IMR-90 (cell line): ENCODE measurements around the gene LMX1A. TPM values are rescaled to one million over a fixed set of nuclear protein-coding genes. Genes with fewer than 3 reads are reported as not detected.

Experiments used
- ATAC-seq: fragments of 200-7000 bp; cut with Tn5 transposase; 2 replicates; pipeline ENCODE4 v1.9.1; 2020; ENCODE audit warnings: low read depth, mild to moderate bottlenecking, moderate library complexity
- BruUV-seq: library from RNA; stranded (reverse); fragments of 400-500 nt; replicated peaks from 2 replicates; lab custom pipeline; 2021; lab: Mats Ljungman, UMichigan
- CTCF ChIA-PET: fragments of 300-600 bp; formaldehyde crosslinking; extraction: SDS; loops from one replicate; lab custom pipeline; 2021; ENCODE audit warnings: antibody characterized with exemption; lab: Yijun Ruan, JAX
- POLR2A ChIA-PET: fragments of 300-600 bp; sonication (Branson Sonifier 250); formaldehyde crosslinking; loops from one replicate; lab custom pipeline; 2022; ENCODE audit warnings: antibody characterized with exemption; ENCODE audit not compliant: unreplicated experiment; lab: Charles Lee
- DNase-seq: peaks from one replicate; pipeline ENCODE4 v3.0.0; 2013
- H2AFZ ChIP-seq: replicated peaks from 2 replicates; pipeline ENCODE3; 2013; ENCODE audit warnings: low read length, mild to moderate bottlenecking; ENCODE audit not compliant: poor library complexity
- H2AK5ac ChIP-seq: 2 replicates; pipeline ENCODE4 v1.6.1; 2013; ENCODE audit warnings: low read depth, low read length, inconsistent platforms
- H2AK9ac ChIP-seq: replicated peaks from 2 replicates; pipeline ENCODE3; 2013; ENCODE audit warnings: mild to moderate bottlenecking, low read depth, low read length, moderate library complexity; ENCODE audit not compliant: poor library complexity
- H2BK120ac ChIP-seq: 2 replicates; pipeline ENCODE4 v1.6.1; 2013; ENCODE audit warnings: low read depth, low read length, inconsistent platforms
- H2BK15ac ChIP-seq: 3 replicates; pipeline ENCODE4 v1.6.1; 2013; ENCODE audit warnings: low read depth, low read length, inconsistent platforms
- H2BK20ac ChIP-seq: 2 replicates; pipeline ENCODE4 v1.6.1; 2013; ENCODE audit warnings: low read depth, mild to moderate bottlenecking, inconsistent platforms, low read length, moderate library complexity
- H2BK5ac ChIP-seq: 2 replicates; pipeline ENCODE4 v1.6.1; 2013; ENCODE audit warnings: mild to moderate bottlenecking, low read depth, low read length, inconsistent platforms; ENCODE audit not compliant: poor library complexity, severe bottlenecking
- H3K14ac ChIP-seq: replicated peaks from 2 replicates; pipeline ENCODE4 v1.6.1; 2013; ENCODE audit warnings: low read depth, low read length, inconsistent platforms
- H3K18ac ChIP-seq: 2 replicates; pipeline ENCODE4 v1.6.1; 2013; ENCODE audit warnings: low read depth, low read length, control low read depth
- H3K23ac ChIP-seq: 2 replicates; pipeline ENCODE4 v1.6.1; 2013; ENCODE audit warnings: low read depth, low read length, inconsistent platforms
- H3K27ac ChIP-seq: 2 replicates; pipeline ENCODE4 v1.5.1; 2013; ENCODE audit warnings: mild to moderate bottlenecking, control low read depth, low read length; ENCODE audit not compliant: insufficient read depth
- H3K27me3 ChIP-seq: 2 replicates; pipeline ENCODE4 v1.6.1; 2013; ENCODE audit warnings: low read length; ENCODE audit not compliant: control insufficient read depth, insufficient read depth
- H3K36me3 ChIP-seq: 2 replicates; pipeline ENCODE4 v1.6.1; 2013; ENCODE audit warnings: low read length, mixed read lengths; ENCODE audit not compliant: control insufficient read depth, insufficient read depth
- H3K4ac ChIP-seq: 2 replicates; pipeline ENCODE4 v1.6.1; 2013; ENCODE audit warnings: low read depth, low read length, inconsistent platforms
- H3K4me1 ChIP-seq: 2 replicates; pipeline ENCODE4 v1.6.1; 2013; ENCODE audit warnings: low read length, mixed read lengths; ENCODE audit not compliant: control insufficient read depth, insufficient read depth
- H3K4me2 ChIP-seq: 2 replicates; pipeline ENCODE4 v1.6.1; 2013; ENCODE audit warnings: low read depth, mild to moderate bottlenecking, control low read depth, low read length, moderate library complexity
- H3K4me3 ChIP-seq: 2 replicates; pipeline ENCODE4 v1.5.1; 2013; ENCODE audit warnings: low read depth, mild to moderate bottlenecking, control low read depth, low read length, moderate library complexity; ENCODE audit not compliant: insufficient read depth
- H3K56ac ChIP-seq: 2 replicates; pipeline ENCODE4 v1.6.1; 2013; ENCODE audit warnings: low read length, inconsistent platforms; ENCODE audit not compliant: insufficient read depth; ENCODE audit errors: extremely low read depth
- H3K79me1 ChIP-seq, 2 experiments: 2 replicates each; pipeline ENCODE4 v1.6.1; 2013; ENCODE audit warnings: low read length in 2 of 2, inconsistent platforms in 1 of 2, low read depth in 1 of 2
- H3K9ac ChIP-seq: 2 replicates; pipeline ENCODE4 v1.6.1; 2013; ENCODE audit warnings: low read depth, low read length, control low read depth
- H3K9me1 ChIP-seq: 2 replicates; pipeline ENCODE4 v1.6.1; 2013; ENCODE audit warnings: low read length, inconsistent platforms; ENCODE audit not compliant: insufficient read depth
- H3K9me3 ChIP-seq: 2 replicates; pipeline ENCODE4 v1.6.1; 2013; ENCODE audit warnings: low read length; ENCODE audit not compliant: control insufficient read depth, insufficient read depth
- H4K20me1 ChIP-seq: 2 replicates; pipeline ENCODE4 v1.6.1; 2013; ENCODE audit warnings: low read length, inconsistent platforms; ENCODE audit not compliant: insufficient read depth
- H4K5ac ChIP-seq: 2 replicates; pipeline ENCODE4 v1.6.1; 2013; ENCODE audit warnings: mild to moderate bottlenecking, low read depth, low read length, control low read depth
- H4K8ac ChIP-seq, 2 experiments: 2 replicates each; pipeline ENCODE4 v1.6.1; 2013; ENCODE audit warnings: low read depth in 2 of 2, low read length in 2 of 2, control low read depth in 1 of 2, inconsistent platforms in 1 of 2
- H4K91ac ChIP-seq: 2 replicates; pipeline ENCODE4 v1.6.1; 2013; ENCODE audit warnings: low read depth, low read length, inconsistent platforms; ENCODE audit not compliant: insufficient read depth
- BHLHE40 ChIP-seq: fragments of 150-350 bp; IDR thresholded peaks from 2 replicates; pipeline ENCODE4 v1.6.1; 2016; ENCODE audit warnings: mild to moderate bottlenecking, low read depth, low read length
- CEBPB ChIP-seq: IDR thresholded peaks from 2 replicates; pipeline ENCODE4 v1.6.1; 2012; ENCODE audit warnings: low read depth, low read length, improper control_type of control experiment
- CHD1 ChIP-seq: IDR thresholded peaks from 2 replicates; pipeline ENCODE4 v1.6.1; 2012; ENCODE audit warnings: low read depth, low read length, improper control_type of control experiment
- FOS ChIP-seq: fragments of 150-350 bp; IDR thresholded peaks from 2 replicates; pipeline ENCODE4 v1.6.1; 2016; ENCODE audit warnings: low read depth, low read length
- MAFK ChIP-seq: IDR thresholded peaks from 2 replicates; pipeline ENCODE4 v1.6.1; 2012; ENCODE audit warnings: low read depth, low read length, improper control_type of control experiment
- MAZ ChIP-seq: IDR thresholded peaks from 2 replicates; pipeline ENCODE4 v1.6.1; 2012; ENCODE audit warnings: low read depth, mild to moderate bottlenecking, low read length, improper control_type of control experiment, moderate library complexity, borderline replicate concordance
- MXI1 ChIP-seq: IDR thresholded peaks from 2 replicates; pipeline ENCODE4 v1.6.1; 2012; ENCODE audit warnings: low read depth, mild to moderate bottlenecking, low read length, moderate library complexity, borderline replicate concordance
- NFE2L2 ChIP-seq: fragments of 150-350 bp; IDR thresholded peaks from 2 replicates; pipeline ENCODE4 v1.6.1; 2016; ENCODE audit warnings: low read depth, mild to moderate bottlenecking, low read length
- POLR2A ChIP-seq: IDR thresholded peaks from 2 replicates; pipeline ENCODE4 v1.6.1; 2012; ENCODE audit warnings: mild to moderate bottlenecking, low read depth, low read length
- RAD21 ChIP-seq: IDR thresholded peaks from 2 replicates; pipeline ENCODE4 v1.6.1; 2012; ENCODE audit warnings: low read length, improper control_type of control experiment
- RCOR1 ChIP-seq: IDR thresholded peaks from 2 replicates; pipeline ENCODE4 v1.6.1; 2012; ENCODE audit warnings: mild to moderate bottlenecking, low read length, improper control_type of control experiment; ENCODE audit not compliant: insufficient replicate concordance
- RFX5 ChIP-seq: IDR thresholded peaks from 2 replicates; pipeline ENCODE4 v1.8.0; 2012; ENCODE audit warnings: low read depth, mild to moderate bottlenecking, low read length, moderate library complexity
- SMC3 ChIP-seq: fragments of 150-350 bp; IDR thresholded peaks from 2 replicates; pipeline ENCODE4 v1.6.1; 2016; ENCODE audit warnings: low read depth, mild to moderate bottlenecking, antibody characterized with exemption, low read length, moderate library complexity
- USF2 ChIP-seq: fragments of 150-350 bp; IDR thresholded peaks from 2 replicates; pipeline ENCODE4 v1.6.1; 2017; ENCODE audit warnings: mild to moderate bottlenecking, antibody characterized with exemption, low read length, low read depth
- WGBS, 2 experiments: methylation state at CpG; one replicate each; pipeline versions ENCODE4 v1.1.5 to v1.1.7; 2013; ENCODE audit warnings: missing lambda C conversion rate in 2 of 2; ENCODE audit not compliant: insufficient read length in 1 of 2; ENCODE audit errors: extremely low coverage in 2 of 2; 5-methylcytosine and 5-hydroxymethylcytosine counted together
- dilution Hi-C: fragments of 300-500 bp; cut with HindIII; formaldehyde crosslinking; loops from one replicate; pipeline ENCODE4 v1.14.3; 2018; ENCODE audit warnings: low sequenced_read_pairs; ENCODE audit not compliant: unreplicated experiment
- in situ Hi-C: fragments of 300-500 bp; cut with MboI; formaldehyde crosslinking; loops from 3 replicates; pipeline ENCODE4 v1.14.3; 2019; ENCODE audit warnings: low sequenced_read_pairs, inconsistent platforms, mixed read lengths
- intact Hi-C: fragments of 100-400 bp; cut with micrococcal nuclease; formaldehyde crosslinking; loops from 2 replicates; pipeline ENCODE4 v1.10.0; 2022
- polyA plus RNA-seq, 3 experiments: library from polyadenylated mRNA; depleted of rRNA; stranded (reverse); fragments of >200 nt; gene quantifications; 2 replicates each; pipeline ENCODE4 v1.2.3, GENCODE V29; 2012; ENCODE audit warnings: low replicate concordance in 1 of 3
- total RNA-seq: library from RNA; depleted of rRNA; stranded (reverse); fragments of >200 nt; gene quantifications from 2 replicates; pipeline ENCODE4 v1.2.3, GENCODE V29; 2012
- TF ChIP-seq, protein P1 (sequence below): fragments of 150-350 bp; IDR thresholded peaks from 2 replicates; pipeline ENCODE4 v1.6.1; 2016; ENCODE audit warnings: low read depth, mild to moderate bottlenecking, low read length, moderate library complexity, borderline replicate concordance
- TF ChIP-seq, protein P2 (sequence below): conservative IDR thresholded peaks from 2 replicates; pipeline ENCODE4 v1.5.1; 2012; ENCODE audit warnings: mild to moderate bottlenecking, low read depth, low read length, improper control_type of control experiment

Gene LMX1A
- total and polyA plus RNA-seq, 2 of the 4 experiments (the other 2 are of a cell fraction), result not detected

- H3K4me1 ChIP-seq, result no peaks in the 10 kb centered on the region
- no peak overlapping the region for H3K14ac ChIP-seq
- no peak overlapping the region for H2AFZ ChIP-seq
- intact Hi-C loops (no loop called here), in situ Hi-C loops (no loop called here), dilution Hi-C loops (no loop called here)
- no peaks in the 10 kb centered on the region for H4K20me1 ChIP-seq
- no peak overlapping the region for H3K27ac ChIP-seq
- H2BK15ac ChIP-seq, result no peak overlapping the region
- H3K9me1 ChIP-seq, result no peaks in the 10 kb centered on the region
- H3K27me3 ChIP-seq, result no peaks in the 10 kb centered on the region
- H4K91ac ChIP-seq, result no peak overlapping the region
- no peak overlapping the region for H3K4me3 ChIP-seq
- no peak overlapping the region for H3K4me2 ChIP-seq
- ATAC-seq, result no peak
- no peak overlapping the region for H3K23ac ChIP-seq
- H2BK120ac ChIP-seq, result no peak overlapping the region
- no peak overlapping the region for H4K8ac ChIP-seq
- H2BK20ac ChIP-seq, result no peak overlapping the region
- H2AK5ac ChIP-seq, result no peak overlapping the region
- H3K36me3 ChIP-seq, result no peaks in the 10 kb centered on the region
- no peak overlapping the region for H4K5ac ChIP-seq
- no peak overlapping the region for H2BK5ac ChIP-seq
- no peaks in the 10 kb centered on the region for H3K79me1 ChIP-seq
- H3K9ac ChIP-seq, result no peak overlapping the region
- H3K9me3 ChIP-seq, result no peaks in the 10 kb centered on the region
- no peak overlapping the region for H3K18ac ChIP-seq
- BruUV-seq, result no TSS peak
- CTCF ChIA-PET, result no interaction called here
- H3K56ac ChIP-seq, result no peak overlapping the region
- TF ChIP-seq, protein P1, sequence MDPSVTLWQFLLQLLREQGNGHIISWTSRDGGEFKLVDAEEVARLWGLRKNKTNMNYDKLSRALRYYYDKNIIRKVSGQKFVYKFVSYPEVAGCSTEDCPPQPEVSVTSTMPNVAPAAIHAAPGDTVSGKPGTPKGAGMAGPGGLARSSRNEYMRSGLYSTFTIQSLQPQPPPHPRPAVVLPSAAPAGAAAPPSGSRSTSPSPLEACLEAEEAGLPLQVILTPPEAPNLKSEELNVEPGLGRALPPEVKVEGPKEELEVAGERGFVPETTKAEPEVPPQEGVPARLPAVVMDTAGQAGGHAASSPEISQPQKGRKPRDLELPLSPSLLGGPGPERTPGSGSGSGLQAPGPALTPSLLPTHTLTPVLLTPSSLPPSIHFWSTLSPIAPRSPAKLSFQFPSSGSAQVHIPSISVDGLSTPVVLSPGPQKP, result no peak
- TF ChIP-seq FOS (no peak), POLR2A (no peak), MAZ (no peak), USF2 (no peak), BHLHE40 (no peak), SMC3 (no peak), NFE2L2 (no peak), CEBPB (no peak), CHD1 (no peak), RCOR1 (no peak), RAD21 (no peak), MAFK (no peak), MXI1 (no peak), RFX5 (no peak)
- TF ChIP-seq, protein P2, sequence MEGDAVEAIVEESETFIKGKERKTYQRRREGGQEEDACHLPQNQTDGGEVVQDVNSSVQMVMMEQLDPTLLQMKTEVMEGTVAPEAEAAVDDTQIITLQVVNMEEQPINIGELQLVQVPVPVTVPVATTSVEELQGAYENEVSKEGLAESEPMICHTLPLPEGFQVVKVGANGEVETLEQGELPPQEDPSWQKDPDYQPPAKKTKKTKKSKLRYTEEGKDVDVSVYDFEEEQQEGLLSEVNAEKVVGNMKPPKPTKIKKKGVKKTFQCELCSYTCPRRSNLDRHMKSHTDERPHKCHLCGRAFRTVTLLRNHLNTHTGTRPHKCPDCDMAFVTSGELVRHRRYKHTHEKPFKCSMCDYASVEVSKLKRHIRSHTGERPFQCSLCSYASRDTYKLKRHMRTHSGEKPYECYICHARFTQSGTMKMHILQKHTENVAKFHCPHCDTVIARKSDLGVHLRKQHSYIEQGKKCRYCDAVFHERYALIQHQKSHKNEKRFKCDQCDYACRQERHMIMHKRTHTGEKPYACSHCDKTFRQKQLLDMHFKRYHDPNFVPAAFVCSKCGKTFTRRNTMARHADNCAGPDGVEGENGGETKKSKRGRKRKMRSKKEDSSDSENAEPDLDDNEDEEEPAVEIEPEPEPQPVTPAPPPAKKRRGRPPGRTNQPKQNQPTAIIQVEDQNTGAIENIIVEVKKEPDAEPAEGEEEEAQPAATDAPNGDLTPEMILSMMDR, result no peak
- H3K4ac ChIP-seq, result no peak overlapping the region
- POLR2A ChIA-PET, result no interaction called here
- 63% methylated on average over 3 of the region's 5 CpGs; no CpG with 5 or more reads in 1 of the 2 experiments for WGBS, 2 experiments
- no peak overlapping the region for H2AK9ac ChIP-seq
- no peak for DNase-seq
Measured at GRCh38 chr1:165152109-165152508, 204.4 kb downstream of the LMX1A start.
